HG03571 (cell line): Measurements from ENCODE around the gene TDRD9.
"Not testable (repeated sequence)": the region's sequence is repeated elsewhere in the genome, so short reads cannot be mapped to it uniquely, and the experiment has no call there.

Source experiments
- ATAC-seq: cut with Tn5 transposase; IDR thresholded peaks from one replicate; pipeline ENCODE4 v1.9.1; 2021; ENCODE audit not compliant: unreplicated experiment

Gene TDRD9

DNA sequence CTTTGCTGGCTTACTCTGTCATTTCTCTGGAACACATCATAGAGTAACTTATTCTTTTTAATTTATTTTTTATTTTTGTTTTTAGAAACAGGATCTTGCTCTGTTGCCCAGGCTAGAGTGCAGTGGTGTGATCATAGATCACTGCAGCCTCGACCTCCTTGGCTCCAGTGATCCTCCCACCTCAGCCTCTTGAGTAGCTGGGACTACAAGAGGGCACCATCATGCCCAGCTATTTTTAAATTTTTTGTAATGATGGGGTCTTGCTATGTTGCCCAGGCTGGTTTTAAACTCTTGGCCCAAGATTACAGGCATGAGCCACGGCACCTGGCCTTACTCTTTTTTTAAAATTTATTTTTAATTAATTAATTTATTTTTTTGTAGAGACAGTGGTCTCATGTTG, 46.3 kb downstream of the TDRD9 start:
- ATAC-seq = no peak

DNA sequence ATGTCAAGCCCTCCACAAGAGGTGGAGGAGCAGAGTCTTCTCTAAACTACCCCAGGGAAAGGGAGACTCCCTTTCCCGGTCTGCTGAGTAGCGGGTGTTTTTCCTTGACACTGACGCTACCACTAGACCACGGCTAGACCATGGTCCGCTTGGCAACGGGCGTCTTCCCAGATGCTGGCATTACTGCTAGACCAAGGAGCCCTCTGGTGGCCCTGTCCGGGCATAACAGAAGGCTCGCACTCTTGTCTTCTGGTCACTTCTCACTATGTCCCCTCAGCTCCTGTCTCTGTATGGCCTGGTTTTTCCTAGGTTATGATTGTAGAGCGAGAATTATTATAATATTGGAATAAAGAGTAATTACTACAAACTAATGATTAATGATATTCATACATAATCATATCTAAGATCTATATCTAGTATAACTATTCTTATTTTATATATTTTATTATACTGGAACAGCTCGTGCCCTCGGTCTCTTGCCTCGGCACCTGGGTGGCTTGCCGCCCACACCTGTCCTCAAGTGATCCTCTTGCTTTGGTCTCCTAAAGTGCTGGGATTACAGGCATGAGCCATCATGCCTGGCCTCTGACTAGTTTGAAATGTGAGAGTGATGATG, 52.5 kb downstream of the TDRD9 start:
- not testable (repeated sequence) for ATAC-seq

DNA sequence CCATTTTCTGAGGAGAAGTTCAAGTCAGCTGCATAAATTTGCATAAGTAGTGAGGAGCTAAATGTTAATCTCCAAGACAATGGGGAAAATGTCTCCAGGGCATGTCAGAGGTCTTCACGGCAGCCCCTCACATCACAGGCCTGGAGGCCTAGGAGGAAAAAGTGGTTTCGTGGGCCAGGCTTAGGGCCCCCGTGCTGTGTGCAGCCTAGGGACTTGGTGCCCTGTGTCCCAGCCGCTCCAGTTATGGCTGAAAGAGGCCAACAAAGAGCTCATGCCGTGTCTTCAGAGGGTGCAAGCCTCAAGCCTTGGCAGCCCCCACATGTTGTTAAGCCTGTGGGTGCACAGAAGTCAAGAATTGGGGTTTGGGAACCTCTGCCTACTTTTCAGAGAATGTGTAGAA, 55.9 kb downstream of the TDRD9 start:
- ATAC-seq = no peak

DNA sequence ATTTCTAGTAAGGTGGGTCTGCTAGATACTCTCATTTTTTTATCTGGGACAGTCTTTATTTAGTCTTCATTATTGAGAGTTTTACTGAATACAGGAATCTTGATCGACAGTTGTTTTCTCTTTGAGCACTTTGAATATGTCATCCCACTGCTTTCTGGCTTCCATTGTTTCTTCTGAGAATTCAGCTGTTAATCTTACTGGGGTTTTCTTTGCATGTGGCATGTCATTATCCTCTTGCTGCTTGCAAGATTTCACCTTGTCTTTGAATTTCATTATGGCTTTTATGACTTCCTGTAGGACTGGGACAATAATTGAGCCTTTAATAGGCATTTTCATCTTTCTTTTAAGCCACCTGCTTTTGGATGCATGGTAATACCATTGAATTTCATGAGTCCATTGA, 60.8 kb downstream of the TDRD9 start:
- ATAC-seq = no peak

DNA sequence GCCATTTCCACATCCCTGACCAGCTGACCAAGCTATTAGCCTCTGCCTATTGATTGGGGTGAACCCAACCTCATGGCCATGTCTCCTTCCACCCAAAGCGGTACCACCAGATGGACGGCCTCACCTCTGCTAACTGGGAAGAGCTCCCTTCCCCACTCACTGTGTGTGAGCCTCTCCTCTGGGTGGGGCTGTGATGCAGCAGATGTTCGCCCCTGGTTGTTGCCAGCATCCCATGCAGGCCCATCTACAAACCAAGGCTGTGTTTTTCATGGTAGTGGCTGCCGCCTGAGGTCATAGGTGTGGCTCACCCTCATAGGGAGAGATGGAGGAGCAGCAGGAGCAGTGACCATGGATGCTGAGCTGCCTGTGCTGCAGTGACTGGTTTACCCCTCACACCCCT, 61.7 kb downstream of the TDRD9 start:
- ATAC-seq = no peak

DNA sequence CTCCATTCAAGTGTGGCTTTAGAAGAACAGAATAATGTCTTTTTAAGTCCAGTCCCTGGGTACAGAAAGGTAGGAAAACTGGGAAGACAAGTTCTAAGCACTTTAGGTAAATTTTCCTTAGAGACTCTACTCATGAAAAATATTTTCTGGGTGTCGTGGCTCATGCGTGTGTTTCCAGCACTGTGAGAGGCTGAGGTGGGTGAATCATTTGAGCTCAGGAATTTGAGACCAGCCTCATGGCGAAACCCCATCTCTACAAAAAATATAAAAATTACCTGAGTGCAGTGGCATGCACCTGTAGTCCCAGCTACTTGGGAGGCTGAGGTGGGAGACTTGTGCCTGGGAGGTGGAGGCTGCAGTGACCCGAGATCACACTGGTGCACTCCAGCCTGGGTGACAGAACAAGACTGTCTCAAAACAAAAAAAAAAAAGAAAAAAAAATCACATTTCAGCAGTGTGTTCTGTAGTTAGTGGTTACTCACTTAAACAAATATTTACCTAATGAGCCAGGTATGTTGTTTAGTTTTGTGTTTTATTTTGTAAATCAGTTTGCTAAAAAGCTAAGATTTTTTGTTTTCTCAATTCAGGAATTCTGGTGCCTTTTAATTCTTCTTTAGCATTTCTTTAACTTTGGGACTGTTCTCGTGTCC, 66.4 kb downstream of the TDRD9 start:
- ATAC-seq = no peak

DNA sequence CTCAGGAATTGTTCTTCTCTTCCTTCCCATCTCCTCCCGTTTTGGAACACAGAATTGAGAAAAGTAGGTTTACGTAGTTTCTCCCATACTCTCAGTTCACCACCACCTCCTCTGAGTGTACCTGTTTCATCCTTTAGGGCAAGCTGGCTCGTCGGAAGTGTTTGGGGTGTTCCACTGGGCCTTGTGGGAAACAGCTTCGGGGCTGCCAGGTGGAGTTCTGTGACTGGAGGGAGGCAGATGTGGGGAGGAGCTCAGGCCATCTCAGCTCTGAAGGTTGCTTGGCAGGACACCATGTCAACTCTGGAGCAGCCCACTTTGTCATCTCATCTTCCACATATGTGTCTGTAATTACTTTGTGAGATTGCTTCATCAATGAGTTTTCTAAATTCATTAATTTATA, 67.6 kb downstream of the TDRD9 start:
- ATAC-seq = no peak

DNA sequence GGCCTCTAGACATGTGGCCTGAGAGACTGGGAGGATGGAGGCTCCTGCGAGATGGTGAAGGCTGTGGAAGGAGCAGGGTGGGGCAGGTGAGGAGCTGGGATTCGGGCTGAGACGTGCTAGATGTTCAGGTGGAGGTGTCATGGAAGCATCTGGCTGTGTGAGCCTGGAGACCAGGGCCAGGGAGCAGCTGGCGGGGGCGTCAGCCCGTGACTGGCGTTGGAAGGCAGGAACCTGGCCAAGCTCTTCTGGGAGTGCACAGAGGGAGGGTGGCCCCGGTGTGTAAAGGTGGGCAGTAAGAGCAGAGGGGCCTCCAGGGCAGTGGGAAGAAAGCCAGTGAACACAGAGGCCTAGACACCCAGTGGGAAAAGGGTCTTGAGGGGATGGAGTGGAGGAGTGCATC, 69.1 kb downstream of the TDRD9 start:
- ATAC-seq = no peak

DNA sequence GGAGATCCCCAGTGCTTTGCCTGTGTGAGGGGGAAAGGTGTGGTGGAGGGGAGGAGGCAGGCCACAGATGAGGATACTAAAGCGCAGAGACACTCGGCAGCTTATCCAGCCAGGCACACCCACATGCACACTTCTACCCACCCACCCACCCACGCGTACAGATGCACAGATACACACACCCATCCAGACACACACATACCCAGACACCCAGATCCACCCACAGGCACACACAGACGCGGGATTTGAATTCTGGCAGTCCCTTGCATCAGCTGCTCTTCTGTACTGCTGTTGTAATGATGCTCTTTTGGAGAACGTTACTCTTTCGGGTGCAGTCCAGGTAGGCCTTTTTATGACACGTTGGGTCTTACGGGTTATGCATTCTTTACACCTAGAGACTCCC, 69.8 kb downstream of the TDRD9 start:
- no peak for ATAC-seq

DNA sequence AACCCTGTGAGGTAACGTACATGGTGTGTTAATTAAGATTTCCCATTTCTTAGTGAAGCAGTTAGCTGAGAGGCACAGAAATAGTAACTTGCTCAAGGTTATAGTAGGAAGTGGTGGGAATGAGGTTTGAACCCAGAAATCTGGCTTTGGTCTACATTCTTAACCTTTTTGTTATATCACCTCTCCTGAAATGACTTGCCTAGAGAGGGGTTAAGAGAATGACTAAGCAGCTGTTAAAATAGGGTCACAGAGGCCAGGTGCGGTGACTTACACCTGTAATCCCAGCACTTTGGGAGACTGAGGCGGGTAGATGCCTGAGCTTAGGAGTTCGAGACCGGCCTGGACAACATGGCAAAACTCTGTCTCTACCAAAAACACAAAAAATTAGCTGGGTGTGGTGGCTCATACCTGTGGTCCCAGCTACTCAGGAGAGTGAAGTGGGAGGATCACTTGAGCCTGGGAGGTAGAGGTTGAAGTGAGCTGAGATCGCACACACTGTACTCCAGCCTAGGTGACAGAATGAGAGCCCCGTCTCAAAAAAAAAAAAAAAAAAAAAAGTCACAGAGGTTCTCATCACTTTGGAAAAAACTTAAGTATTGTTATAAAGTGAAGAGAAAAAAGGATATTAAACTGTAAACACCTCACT, 71.7 kb downstream of the TDRD9 start:
- no peak for ATAC-seq

DNA sequence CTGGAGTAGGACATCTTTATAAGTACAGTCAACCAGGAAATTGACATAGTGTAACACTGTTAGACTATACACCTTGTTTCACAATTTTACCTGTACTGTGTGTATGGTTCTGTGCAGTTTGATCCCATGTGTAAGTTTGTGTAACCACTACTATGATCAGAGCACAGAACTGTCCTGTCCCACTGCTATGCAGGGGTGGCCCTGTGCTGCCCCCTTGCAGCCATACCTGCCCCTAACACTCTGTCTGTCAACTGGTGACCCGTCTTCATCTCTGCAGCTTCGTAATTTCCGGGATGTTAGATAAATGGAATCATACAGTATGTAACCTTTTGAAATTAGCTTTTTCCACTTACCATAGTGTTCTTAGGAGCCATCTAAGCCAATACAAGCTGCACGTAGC, 72.7 kb downstream of the TDRD9 start:
- no peak for ATAC-seq

DNA sequence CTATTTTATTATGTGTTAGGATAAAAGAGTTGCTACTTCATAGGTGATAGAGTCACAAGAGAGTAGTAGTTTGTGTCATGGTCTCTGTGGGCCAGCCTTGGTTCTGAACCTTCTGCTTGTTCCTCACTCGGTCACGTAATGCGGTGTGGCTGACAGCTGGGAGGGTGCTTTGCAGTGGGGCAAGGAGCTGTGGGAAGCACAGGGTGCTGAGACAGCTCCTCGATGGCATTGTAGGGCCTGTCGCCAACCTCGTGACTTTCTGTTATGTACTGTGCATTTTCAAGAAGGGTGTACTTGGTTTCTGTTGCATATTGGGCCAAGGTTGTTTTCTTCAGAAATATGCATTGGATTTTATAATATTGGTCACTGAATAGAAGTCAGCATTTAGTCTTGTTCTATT, 75.4 kb downstream of the TDRD9 start:
- no peak for ATAC-seq

DNA sequence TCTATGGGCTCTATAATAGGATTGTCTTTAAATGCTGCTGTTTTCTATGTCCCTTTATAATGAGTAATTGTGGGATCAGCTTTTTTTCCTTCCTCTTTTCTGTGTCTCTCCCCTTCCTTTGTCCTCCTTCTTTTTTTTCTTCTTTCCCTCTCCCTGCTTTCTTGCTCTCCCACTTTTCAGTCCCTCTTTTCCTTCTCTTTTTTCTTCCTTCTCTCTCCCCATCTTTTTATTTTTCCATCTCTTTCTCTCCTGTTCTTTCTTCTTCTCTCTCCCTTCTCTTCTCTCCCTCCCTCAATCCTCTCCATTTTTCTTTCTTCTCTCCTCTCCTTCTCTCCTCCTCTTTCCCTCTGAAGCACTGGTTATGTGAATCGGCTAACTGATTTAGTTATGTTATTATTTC, 76.6 kb downstream of the TDRD9 start:
- no peak for ATAC-seq

DNA sequence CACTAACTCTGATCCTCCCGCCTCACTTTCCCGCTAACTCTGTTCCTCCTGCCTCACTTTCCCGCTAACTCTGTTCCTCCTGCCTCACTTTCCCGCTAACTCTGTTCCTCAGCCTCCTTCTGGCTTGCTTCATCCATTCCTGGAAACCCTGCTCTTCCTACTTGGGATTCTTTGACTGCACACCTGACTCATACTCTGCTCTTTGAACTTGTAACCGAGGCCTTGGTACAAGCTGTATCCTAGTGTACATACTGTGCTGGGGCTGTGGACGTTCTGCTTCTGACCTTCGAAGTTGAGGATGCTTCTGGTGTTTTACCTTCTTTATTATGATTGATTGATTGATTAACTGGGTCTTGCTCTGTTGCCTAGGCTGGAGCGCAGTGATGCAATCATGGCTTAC, 77.2 kb downstream of the TDRD9 start:
- no peak for ATAC-seq

DNA sequence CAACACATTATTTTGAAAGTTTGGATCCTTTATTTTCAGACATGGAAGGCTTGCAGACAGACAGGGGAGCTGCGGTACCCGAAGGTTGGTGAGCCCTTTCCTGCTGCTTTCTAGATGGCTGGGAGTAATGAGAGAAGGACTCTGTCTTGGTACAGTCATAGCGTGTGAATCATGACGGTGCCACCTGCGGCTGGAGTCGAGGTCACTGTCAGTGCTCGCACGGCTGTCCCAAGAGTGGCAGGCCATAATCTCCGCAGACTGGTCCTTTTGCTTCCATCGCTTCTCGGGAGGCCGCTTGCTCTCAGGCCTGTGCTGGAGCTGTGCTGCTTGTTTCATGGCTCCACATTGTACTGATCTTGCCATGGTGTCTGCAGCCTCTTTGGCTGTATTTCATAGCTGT, 78.9 kb downstream of the TDRD9 start:
- no peak for ATAC-seq

DNA sequence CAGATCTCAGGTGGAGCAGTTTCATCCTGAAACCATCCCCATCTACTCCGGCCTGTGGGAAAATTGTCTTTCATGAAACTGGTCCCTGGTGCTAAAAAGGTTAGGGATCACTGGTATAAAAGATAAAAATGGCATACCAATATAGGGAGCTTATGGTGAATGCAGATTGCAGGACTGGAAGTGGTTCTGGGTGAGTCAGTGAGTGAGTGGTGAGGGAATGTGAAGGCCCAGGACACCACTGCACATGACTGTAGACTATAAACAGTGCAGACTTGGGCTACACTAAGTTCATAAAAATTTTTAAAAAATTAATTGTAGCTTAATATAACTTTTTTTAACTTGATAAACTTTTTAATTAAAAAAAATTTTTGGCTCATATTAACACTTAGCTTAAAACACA, 81.0 kb downstream of the TDRD9 start:
- no peak for ATAC-seq

DNA sequence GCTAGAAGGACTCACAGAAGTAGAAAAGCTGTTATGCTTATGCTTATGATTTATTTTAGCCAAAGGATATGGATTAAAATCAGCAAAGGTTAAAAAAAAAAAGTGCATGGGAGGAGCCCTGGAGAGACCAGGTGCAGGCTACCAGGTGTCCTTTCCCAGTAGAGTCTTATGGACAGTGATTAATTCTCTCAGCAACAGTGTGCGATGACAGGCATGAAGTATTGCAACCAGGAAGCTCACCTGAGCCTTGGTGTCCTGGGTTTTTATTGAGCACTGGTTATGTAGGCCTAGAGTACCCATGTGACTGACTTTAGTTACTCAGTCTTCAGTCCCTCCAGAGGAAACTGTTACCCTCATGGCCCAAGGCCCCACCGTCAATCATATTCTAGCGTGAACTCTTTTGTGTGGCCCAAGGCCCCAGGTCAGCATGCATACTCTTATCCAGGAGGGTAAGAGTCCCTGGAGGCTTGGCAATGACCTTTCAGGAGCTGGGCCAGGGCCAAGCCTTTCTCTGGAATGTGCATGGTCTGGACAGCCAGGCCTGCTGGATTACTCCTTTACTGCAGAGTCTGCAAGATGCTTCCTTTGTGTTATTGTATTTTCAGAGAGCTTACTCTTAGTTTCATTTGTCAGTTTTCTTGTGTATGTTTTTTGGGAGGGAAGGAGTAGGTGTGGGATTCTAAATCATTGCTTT, 83.7 kb downstream of the TDRD9 start:
- no peak for ATAC-seq

DNA sequence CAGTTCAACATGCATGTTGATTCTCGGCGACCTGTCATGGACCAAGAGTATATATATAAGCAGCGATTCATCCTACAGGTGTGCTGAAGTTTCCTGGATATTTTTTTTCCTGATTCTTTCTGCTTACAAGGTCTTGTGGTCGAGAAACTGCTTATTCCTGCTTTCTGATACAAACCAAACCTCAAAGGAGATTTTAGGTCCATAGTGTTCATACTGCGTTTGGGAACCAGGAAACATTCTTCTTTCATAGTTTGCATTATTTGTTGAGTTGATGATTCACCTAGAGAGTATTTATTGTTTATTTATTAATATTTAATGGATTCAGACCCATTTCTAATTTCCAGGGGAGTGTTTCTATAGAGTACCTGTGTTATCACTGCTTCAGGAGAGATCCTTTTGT, 86.5 kb downstream of the TDRD9 start:
- ATAC-seq = no peak

DNA sequence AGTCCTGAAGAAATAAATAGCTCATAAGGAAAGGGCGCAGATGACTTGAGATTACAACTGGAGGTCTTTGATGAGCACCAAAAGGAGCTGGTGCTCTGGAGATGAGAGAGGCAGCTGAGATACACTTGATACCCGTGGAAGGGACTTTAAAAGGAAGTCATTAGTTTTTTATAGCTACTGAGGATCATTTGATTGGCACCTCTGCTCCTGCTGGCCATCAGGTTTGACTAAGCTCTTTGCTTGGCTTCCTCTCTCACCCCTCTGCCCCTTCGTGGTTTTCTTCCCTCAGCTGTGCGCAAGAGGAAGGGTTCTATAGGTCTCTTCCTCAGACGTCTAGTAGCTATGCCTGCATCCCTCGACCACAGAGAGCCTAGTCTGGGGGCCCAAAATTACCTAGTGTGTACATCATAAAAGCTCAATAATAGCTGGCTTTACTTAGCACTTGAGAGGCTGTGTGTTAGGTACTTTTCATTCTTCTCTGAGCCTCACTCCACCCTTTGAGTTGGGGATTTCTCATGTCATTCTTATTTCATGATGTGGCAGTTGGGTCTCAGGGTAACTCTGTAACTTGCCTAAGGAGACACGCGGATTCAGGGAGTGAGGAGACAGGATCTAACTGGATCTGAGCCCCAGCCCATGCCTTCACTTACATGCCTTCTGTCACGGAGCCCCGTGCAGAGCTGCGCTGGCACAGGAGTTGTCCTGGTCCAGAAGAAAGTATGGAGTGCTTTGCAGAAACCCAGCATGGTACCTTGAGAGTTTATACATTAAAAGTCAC, 88.8 kb downstream of the TDRD9 start:
- ATAC-seq = no peak

DNA sequence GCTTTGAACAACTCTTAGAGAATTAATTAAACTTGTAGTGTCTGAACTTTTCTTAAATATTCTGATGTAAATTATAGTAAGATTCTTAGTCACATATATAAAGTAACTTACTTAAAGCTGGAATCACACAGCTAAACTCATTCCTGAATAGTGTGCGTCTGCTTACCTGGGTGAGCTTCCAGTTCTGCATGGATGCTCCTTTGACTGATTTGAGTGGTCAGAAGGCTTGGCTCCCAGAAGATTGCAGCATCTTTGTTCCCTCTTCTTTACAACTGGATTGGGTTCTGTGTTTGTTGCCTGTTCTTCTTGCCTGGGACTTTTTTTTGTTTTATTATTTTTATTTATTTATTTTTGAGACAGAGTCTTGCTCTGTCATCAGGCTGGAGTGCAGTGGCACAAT, 90.8 kb downstream of the TDRD9 start:
- ATAC-seq = no peak

DNA sequence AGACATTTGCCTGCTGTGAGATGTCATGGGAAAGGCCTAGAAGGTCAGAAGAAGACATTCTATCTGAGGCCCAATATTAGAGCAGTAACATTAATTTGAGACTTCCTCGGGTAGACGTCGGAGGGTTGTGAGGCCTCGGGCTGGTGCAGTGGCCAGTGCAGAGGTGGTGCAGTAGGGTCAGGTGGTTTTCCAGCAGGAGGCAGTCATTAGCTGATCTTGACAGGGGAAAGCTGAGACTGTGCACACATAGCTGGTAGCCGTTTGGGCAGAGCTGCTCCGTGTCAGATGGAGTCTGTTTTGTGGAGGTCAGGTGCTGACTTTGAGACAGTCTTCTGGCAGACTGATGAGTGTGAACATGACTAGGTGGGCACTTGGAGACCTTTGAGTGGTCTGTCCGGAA, 91.5 kb downstream of the TDRD9 start:
- ATAC-seq = no peak
